GM06990 (cell line): ENCODE data around the gene ENO2.
A peak's percentile ranks its signal among the peaks of the same experiment; 100 is the strongest.

ENCODE experiments used
- DNase-seq: peaks from one replicate; pipeline ENCODE4 v3.0.0-alpha.2; 2011; ENCODE audit not compliant: insufficient read length; ENCODE audit errors: extremely low read depth
- H3K27me3 ChIP-seq: replicated peaks from 2 replicates; pipeline ENCODE4 v1.6.0; 2011; ENCODE audit warnings: low read length; ENCODE audit not compliant: control insufficient read depth, insufficient read depth
- H3K36me3 ChIP-seq: 2 replicates; pipeline ENCODE4 v1.5.1; 2011; ENCODE audit warnings: low read length; ENCODE audit not compliant: control insufficient read depth, insufficient read depth
- H3K4me3 ChIP-seq: replicated peaks from 2 replicates; pipeline ENCODE4 v1.5.1; 2011; ENCODE audit warnings: low read depth, mild to moderate bottlenecking, control low read depth, low read length
- TF ChIP-seq, protein P1 (sequence below): IDR thresholded peaks from 2 replicates; pipeline ENCODE4 v1.5.1; 2011; ENCODE audit warnings: low read length, control low read depth, mild to moderate bottlenecking, inconsistent platforms; ENCODE audit not compliant: insufficient read depth, poor library complexity, severe bottlenecking

Gene ENO2

DNA sequence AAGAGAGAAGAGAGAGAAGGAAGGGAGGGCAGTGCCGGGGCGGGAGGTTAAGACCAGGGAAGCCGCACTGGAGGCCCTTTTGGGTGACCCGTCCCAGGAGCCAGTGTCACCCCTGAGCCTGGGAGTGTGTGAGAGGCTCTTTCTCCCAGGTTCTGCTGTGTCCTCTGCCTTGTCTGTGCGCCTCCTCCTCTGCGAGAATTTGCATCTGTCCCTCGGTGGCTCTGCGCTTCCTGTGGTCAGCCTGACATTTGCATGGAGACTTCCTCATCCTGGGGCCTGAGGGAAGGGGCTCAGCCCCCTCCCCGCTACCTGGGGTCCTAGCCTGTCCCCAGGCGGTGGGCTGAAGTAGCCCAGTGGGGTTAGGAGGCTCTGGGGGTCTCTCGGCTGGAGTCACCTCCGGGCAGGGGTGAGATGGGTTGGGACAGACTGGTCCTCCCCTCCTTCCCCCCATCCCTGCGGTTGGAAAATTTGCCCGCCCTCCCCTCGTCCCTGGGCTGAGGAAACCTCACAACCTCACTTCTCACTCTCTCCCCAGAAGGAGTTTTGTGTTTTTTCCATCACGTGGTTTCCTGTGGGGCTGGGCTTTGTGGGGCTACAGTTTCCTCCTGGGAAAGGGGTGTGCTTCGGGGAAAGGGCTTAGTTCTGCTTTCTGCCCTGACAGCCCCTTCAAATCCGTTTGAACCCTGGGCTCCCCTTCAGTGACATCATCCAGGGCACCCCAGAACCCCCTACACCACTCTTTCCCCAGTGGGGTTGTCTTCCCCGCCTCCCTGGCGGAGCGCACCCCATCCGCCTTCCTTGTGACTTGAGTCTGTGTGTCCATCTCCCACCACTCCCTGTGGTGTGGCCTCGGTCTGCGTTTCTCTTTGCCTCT lies 39.3 kb downstream of the ENO2 start:
- peak; percentile 91 for DNase-seq
- Histone ChIP-seq H3K27me3 (no peaks in the 10 kb centered on the region), H3K4me3 (peak overlapping the region; percentile 86), H3K36me3 (peaks cover 49% of the 10 kb centered on the region)
- TF ChIP-seq, protein P1, sequence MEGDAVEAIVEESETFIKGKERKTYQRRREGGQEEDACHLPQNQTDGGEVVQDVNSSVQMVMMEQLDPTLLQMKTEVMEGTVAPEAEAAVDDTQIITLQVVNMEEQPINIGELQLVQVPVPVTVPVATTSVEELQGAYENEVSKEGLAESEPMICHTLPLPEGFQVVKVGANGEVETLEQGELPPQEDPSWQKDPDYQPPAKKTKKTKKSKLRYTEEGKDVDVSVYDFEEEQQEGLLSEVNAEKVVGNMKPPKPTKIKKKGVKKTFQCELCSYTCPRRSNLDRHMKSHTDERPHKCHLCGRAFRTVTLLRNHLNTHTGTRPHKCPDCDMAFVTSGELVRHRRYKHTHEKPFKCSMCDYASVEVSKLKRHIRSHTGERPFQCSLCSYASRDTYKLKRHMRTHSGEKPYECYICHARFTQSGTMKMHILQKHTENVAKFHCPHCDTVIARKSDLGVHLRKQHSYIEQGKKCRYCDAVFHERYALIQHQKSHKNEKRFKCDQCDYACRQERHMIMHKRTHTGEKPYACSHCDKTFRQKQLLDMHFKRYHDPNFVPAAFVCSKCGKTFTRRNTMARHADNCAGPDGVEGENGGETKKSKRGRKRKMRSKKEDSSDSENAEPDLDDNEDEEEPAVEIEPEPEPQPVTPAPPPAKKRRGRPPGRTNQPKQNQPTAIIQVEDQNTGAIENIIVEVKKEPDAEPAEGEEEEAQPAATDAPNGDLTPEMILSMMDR = no peak

DNA sequence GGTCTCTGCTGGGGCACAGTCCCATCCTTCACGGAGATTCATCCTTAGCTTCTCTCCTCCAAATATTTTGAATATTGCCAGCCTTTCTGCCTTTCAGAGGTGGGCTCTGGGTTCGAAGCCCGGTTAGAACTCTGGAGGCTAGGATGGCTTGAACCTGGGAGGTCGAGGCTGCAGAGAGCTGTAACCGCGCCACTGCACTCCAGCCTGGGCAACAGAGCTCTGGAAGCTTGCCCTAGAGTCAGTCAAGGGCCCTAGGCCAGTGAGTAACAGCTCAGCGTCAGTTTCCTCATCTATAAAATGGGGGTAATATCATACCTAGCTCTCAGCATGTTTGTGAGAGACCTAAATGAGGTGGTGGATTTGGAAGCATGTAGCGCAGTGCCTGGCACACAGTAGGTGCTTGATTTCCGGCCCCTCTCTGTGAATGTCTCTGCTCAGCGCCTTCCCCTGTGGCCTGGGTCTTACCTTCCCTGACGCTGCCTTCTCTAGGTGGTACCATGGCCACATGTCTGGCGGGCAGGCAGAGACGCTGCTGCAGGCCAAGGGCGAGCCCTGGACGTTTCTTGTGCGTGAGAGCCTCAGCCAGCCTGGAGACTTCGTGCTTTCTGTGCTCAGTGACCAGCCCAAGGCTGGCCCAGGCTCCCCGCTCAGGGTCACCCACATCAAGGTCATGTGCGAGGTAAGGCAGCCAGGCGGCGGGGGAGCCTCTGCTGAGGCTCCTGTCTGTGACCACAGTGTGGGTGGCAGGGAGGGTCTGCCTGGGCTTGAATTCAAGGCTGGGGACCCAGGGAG lies 40.1 kb downstream of the ENO2 start:
- H3K4me3 ChIP-seq = peak overlapping the region; percentile 54
- TF ChIP-seq, protein P1 = no peak
- H3K36me3 ChIP-seq = peaks cover 50% of the 10 kb centered on the region
- H3K27me3 ChIP-seq = no peaks in the 10 kb centered on the region
- no peak for DNase-seq

DNA sequence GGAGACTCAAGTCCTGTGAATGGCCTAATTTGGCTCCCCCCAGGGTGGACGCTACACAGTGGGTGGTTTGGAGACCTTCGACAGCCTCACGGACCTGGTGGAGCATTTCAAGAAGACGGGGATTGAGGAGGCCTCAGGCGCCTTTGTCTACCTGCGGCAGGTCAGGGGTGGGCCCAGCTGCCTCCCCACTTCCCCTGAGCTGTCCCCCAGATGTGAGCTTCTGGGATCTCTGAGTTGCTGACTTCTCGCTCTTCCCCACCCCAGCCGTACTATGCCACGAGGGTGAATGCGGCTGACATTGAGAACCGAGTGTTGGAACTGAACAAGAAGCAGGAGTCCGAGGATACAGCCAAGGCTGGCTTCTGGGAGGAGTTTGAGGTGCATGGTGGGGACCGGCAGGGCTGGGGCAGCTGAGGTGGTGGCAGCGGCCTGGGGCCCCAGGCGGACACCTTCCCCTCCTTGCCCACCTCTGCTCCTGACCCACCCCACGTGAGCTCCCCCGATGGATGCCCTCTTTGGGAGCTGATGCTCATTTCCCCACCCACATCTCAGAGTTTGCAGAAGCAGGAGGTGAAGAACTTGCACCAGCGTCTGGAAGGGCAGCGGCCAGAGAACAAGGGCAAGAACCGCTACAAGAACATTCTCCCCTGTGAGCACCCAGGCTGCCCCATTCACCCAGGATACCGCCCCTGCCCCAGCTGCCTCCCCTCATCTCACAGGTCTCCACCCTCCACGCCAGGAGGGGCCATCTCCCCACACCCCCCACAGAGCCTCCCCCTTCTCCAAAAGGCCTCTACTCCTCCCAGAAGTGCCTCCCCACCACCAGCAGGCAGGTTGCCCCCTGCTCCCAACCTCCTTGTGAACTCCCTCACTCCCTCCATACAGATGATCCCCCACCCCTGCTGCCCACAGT lies 41.0 kb downstream of the ENO2 start:
- no peaks in the 10 kb centered on the region for H3K27me3 ChIP-seq
- no peak for DNase-seq

DNA sequence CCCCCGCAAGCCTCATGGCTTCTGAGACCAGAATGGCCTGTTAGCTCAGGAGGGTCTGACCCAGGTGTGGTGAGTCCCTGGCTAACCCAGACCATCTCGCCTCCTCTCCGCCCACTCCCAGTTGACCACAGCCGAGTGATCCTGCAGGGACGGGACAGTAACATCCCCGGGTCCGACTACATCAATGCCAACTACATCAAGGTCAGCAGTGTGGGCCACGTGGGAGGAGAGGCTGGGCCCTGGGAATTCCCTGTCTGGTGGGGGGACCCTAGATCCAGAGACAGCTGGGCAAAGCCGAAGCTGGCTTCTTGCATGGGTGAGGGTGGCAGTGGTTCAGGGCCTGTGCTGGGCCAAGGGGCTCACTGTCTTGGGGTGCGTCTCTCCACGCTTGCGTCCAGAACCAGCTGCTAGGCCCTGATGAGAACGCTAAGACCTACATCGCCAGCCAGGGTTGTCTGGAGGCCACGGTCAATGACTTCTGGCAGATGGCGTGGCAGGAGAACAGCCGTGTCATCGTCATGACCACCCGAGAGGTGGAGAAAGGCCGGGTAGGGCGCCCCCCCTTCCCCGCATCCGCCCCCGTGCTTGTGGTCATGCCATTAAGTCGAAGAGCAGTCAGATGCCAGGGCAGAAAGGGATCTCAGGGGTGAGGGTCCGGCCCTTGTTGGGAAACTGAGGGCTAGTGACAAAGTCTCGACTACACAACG lies 41.8 kb downstream of the ENO2 start:
- peaks cover 64% of the 10 kb centered on the region for H3K36me3 ChIP-seq
- DNase-seq = no peak
- no peaks in the 10 kb centered on the region for H3K27me3 ChIP-seq
- TF ChIP-seq, protein P1 = no peak
- H3K4me3 ChIP-seq = peak overlapping the region; percentile 54

More for the DNA sequence above, 41.0 kb downstream of the ENO2 start:
- Histone ChIP-seq H3K36me3 (peaks cover 56% of the 10 kb centered on the region), H3K4me3 (peak overlapping the region; percentile 54)
- TF ChIP-seq, protein P1 = no peak

DNA sequence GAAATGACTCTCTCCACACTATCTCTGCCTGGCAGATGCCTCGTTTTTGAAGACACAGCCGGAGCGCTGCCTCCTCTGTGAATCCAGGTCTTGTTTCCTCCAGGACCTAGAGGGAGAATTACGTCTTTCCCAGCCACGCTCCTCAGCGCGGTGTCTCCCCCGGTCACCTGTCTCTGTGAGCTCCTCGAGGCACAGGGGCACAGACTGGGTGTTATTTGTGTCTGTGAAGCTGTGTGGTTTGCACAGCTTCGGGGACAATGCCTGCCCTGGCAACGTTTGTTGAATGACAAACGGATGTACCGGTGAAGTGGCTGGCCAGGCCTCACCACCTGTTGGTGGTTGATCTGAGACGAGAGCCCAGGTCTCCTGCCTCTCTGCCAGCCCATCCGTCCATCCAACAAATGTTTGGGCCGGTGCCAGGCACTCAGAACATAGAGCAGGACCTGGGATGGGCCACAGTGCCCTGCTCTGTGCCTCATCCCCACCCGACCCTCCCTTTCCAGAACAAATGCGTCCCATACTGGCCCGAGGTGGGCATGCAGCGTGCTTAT lies 42.8 kb downstream of the ENO2 start:
- DNase-seq = no peak
- no peaks in the 10 kb centered on the region for H3K27me3 ChIP-seq
- TF ChIP-seq, protein P1 = no peak
- H3K36me3 ChIP-seq = peaks cover 65% of the 10 kb centered on the region
- H3K4me3 ChIP-seq = peak overlapping the region; percentile 35; the same call in 1 of the 2 replicates
